ENCODE measurements around the gene PPP1R2.

PPP1R2 gene

GRCh38 chr3:195574497-195575304 lies 31.6 kb upstream of the PPP1R2 start:
- no peak for DNase-seq (ENCODE audit: low spot score in 2 of 2)
- Mint-ChIP-seq H3K36me3 (peaks cover 4% of the 10 kb centered on the region), H3K27ac (no peak overlapping the region), H3K4me3 (no peak overlapping the region), H3K9me3 (no peaks in the 10 kb centered on the region), H3K4me1 (peaks cover 6% of the 10 kb centered on the region)
- no peak for ATAC-seq

- Mint-ChIP-seq H3K36me3 (peaks cover 2% of the 10 kb centered on the region), H3K4me3 (no peak overlapping the region), H3K4me1 (peaks cover 6% of the 10 kb centered on the region), H3K9me3 (no peaks in the 10 kb centered on the region), H3K27ac (no peak overlapping the region)
- no peak for ATAC-seq
- no peak for DNase-seq (ENCODE audit: low spot score in 2 of 2)
Measured at GRCh38 chr3:195573611-195574496, 30.7 kb upstream of the PPP1R2 start.

DNA sequence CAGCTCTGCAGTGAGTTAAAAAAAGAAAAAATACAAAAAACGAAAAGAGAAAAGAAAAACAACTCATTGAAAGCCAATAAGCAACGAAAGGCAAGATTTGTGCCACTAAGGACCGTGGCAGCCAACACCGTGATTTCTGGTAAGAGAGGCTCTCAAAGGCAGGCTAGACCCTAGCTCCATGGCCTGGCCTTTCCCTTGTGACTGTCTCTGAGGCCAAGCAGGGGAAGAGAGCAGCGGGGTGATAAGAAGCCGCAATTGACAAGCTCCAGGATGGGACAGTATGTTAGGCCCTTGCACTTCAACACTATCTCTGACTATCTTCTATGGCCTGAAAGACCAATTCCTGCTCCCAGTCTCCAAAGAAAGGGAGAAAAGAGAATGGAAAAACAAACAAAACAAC lies 28.2 kb upstream of the PPP1R2 start:
- Mint-ChIP-seq H3K4me1 (no peaks in the 10 kb centered on the region), H3K9me3 (no peaks in the 10 kb centered on the region), H3K4me3 (no peak overlapping the region), H3K36me3 (no peaks in the 10 kb centered on the region), H3K27ac (no peak overlapping the region)
- no peak for DNase-seq (ENCODE audit: low spot score in 2 of 2)
- ATAC-seq, result no peak

- Mint-ChIP-seq H3K36me3 (no peaks in the 10 kb centered on the region), H3K4me1 (no peaks in the 10 kb centered on the region), H3K4me3 (no peak overlapping the region), H3K9me3 (no peaks in the 10 kb centered on the region), H3K27ac (no peak overlapping the region)
- no peak for DNase-seq (ENCODE audit: low spot score in 2 of 2)
- no peak for ATAC-seq
Measured at GRCh38 chr3:195570912-195571311, 27.8 kb upstream of the PPP1R2 start.

DNA sequence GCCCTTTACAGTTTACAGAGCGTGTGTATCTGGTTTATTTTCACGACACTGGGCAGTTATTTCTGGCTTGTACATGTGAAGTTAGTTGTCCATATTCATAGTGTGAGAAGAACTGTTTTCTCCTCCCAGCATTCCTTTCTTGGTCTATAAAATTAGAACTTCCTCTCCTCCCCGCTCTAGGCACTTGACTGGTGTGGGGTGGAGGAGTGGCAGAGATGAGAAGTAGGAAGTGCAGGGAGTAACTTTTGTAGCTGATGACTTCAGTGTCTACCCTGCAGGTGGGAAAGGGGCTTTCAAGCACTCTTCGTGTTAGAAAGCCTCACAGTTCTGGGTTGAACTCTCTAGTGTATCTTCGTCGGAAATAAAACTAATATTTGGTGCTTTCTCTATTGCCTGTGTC lies 27.2 kb upstream of the PPP1R2 start:
- Mint-ChIP-seq H3K4me3 (no peak overlapping the region), H3K9me3 (no peaks in the 10 kb centered on the region), H3K4me1 (no peaks in the 10 kb centered on the region), H3K36me3 (no peaks in the 10 kb centered on the region), H3K27ac (no peak overlapping the region)
- DNase-seq (ENCODE audit: low spot score in 2 of 2) (no peak), ATAC-seq (no peak)

GRCh38 chr3:195568630-195569029 lies 25.5 kb upstream of the PPP1R2 start:
- H3K4me1 Mint-ChIP-seq, result no peaks in the 10 kb centered on the region
- DNase-seq (ENCODE audit: low spot score in 2 of 2) (no peak), ATAC-seq (no peak)
- H3K9me3 Mint-ChIP-seq, result no peaks in the 10 kb centered on the region
- no peaks in the 10 kb centered on the region for H3K36me3 Mint-ChIP-seq
- no peak overlapping the region for H3K4me3 Mint-ChIP-seq
- no peak overlapping the region for H3K27ac Mint-ChIP-seq

DNA sequence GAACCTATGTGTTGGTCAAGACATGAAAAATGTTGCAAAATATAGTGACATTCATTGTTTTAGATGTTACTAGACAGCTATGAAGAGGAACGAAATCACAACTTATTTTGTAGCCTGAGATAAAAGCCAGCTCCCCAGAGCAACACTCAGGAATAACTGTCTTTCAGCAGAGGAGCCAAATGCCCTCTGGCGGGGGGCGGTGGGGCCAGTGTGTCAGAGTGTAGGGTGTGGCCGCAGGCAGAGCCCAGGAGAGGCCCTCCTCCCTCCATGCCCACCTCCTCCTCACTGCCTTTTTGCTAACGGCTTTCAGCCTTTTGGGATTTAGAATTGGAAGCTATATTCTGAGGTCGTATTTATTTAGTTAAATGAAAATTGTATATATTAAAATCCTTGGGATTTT lies 23.7 kb upstream of the PPP1R2 start:
- no peak overlapping the region for H3K4me3 Mint-ChIP-seq
- H3K36me3 Mint-ChIP-seq, result no peaks in the 10 kb centered on the region
- H3K27ac Mint-ChIP-seq, result no peak overlapping the region
- DNase-seq (ENCODE audit: low spot score in 2 of 2), result no peak
- H3K4me1 Mint-ChIP-seq, result no peaks in the 10 kb centered on the region
- ATAC-seq, result no peak
- H3K9me3 Mint-ChIP-seq, result no peaks in the 10 kb centered on the region

DNA sequence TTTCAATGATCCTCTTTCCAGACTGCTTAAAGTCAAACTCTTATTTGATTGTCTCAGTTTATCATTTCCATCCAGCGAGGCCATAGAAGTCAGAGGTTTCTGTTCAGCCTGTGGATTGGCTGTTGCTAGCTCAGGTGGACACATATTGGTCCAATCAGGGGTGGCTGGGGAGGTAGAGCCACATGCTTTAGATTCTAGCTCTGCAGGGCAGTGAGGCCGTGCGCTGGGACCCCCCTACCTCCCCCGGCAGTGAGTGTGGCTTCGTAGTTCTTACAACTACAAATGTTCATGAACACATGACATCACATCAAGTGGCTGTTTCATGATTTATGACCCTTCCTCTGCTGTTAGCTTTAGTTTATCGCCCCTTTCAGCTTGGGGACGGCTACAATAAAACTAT lies 22.6 kb upstream of the PPP1R2 start:
- no peak overlapping the region for H3K4me3 Mint-ChIP-seq

DNA sequence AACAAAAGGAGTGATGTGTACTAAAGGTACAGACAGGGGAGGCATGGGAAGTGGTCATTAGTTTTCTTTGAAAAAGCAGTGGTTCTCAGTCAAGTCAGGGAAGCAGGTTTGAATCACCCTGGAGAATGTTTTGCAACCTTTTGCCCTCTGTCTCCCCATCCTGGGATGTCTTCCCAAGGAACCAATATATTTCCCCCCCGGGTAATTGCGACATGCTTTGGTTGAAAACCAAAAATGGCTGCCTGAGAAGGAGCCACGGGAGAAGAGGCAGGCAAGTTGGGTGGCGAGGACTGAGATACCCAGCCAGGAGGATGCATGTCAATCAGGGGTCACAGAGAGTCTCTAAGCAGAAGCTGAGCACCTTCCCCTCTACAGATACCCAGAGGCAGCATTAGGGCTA lies 20.2 kb upstream of the PPP1R2 start:
- ATAC-seq, result no peak
- DNase-seq (ENCODE audit: low spot score in 2 of 2), result no peak
- Mint-ChIP-seq H3K36me3 (no peaks in the 10 kb centered on the region), H3K9me3 (no peaks in the 10 kb centered on the region), H3K27ac (no peak overlapping the region), H3K4me3 (no peak overlapping the region), H3K4me1 (peaks cover 6% of the 10 kb centered on the region)

More for the DNA sequence above, 22.6 kb upstream of the PPP1R2 start:
- ATAC-seq (no peak), DNase-seq (ENCODE audit: low spot score in 2 of 2) (no peak)
- Mint-ChIP-seq H3K4me1 (no peaks in the 10 kb centered on the region), H3K36me3 (no peaks in the 10 kb centered on the region), H3K27ac (no peak overlapping the region), H3K9me3 (no peaks in the 10 kb centered on the region)

- H3K27ac Mint-ChIP-seq, result peak overlapping the region; percentile 14
- no peak overlapping the region for H3K4me3 Mint-ChIP-seq
- ATAC-seq, result no peak
- no peaks in the 10 kb centered on the region for H3K36me3 Mint-ChIP-seq
- DNase-seq (ENCODE audit: low spot score in 2 of 2), result no peak
- peaks cover 20% of the 10 kb centered on the region for H3K4me1 Mint-ChIP-seq
- no peaks in the 10 kb centered on the region for H3K9me3 Mint-ChIP-seq
Measured at GRCh38 chr3:195559723-195560409, 16.7 kb upstream of the PPP1R2 start.

DNA sequence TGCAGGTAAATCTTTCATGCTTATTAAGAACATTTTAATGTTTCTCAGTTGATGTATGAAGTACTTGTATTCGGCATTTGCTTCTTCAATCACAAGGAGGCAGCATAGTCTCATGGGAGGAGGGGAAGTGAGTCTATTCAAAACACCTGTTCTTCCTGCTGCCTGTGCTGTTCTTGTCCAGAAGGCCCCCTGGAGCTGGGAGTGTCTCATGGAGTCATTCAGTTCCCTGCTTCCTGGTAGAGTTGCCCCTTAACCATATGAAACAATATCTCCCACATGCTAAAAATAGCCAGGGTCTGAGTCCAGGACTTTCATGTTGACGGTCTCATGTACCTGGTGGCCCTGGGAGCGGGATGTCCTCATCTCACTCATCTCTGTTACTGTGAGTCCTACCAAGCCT lies 15.5 kb upstream of the PPP1R2 start:
- Mint-ChIP-seq H3K9me3 (no peaks in the 10 kb centered on the region), H3K36me3 (no peaks in the 10 kb centered on the region), H3K27ac (no peak overlapping the region), H3K4me3 (no peak overlapping the region), H3K4me1 (peaks cover 22% of the 10 kb centered on the region)
- DNase-seq (ENCODE audit: low spot score in 2 of 2), result no peak
- ATAC-seq, result peak; percentile 71

GRCh38 chr3:195557322-195557721 lies 14.2 kb upstream of the PPP1R2 start:
- H3K4me1 Mint-ChIP-seq, result peaks cover 30% of the 10 kb centered on the region
- no peak overlapping the region for H3K27ac Mint-ChIP-seq
- DNase-seq (ENCODE audit: low spot score in 2 of 2), result no peak
- H3K9me3 Mint-ChIP-seq, result no peaks in the 10 kb centered on the region
- no peak for ATAC-seq
- no peak overlapping the region for H3K4me3 Mint-ChIP-seq
- no peaks in the 10 kb centered on the region for H3K36me3 Mint-ChIP-seq

DNA sequence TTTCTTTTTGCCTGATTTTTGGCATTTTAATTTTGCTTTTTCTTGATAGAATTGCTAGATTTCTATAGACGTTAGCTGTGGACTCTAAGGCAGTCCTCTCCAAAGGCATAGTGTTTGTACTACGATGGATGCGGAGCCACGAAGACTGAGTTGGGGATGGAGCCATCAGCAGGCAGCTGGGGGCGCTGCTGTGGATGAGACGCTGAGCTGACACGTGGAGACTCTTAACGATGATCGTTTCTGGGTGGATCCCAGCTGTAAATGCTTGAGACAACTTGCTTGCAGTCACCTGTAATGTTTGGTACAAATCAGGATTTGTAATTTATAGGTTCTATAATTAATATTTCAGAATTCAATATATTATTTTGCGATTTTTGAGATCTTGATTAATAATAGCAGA lies 13.3 kb upstream of the PPP1R2 start:
- DNase-seq (ENCODE audit: low spot score in 2 of 2) (no peak), ATAC-seq (peak; percentile 40)
- Mint-ChIP-seq H3K27ac (no peak overlapping the region), H3K4me3 (no peak overlapping the region), H3K4me1 (peaks cover 36% of the 10 kb centered on the region), H3K36me3 (no peaks in the 10 kb centered on the region), H3K9me3 (no peaks in the 10 kb centered on the region)

DNA sequence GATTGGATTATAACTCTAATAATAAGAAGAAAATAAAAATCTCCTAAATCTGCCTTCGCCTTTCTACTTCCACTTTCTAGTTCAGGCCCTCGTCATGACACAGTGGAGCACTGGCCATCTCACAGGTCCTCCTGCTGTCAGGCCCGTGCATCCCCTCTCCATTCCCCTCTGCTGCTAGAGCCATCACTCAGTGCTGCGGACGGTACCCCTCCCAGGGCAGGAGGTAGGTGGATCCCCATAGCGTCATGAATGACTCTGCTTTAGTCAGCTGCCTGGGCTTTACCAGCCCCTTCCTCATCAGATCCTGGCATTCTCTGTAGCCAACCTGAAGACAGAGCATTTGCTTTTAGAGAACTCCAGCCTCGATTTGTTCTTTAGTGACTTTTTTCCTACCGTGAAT lies 12.0 kb upstream of the PPP1R2 start:
- H3K27ac Mint-ChIP-seq, result peak overlapping the region; percentile 24
- H3K4me3 Mint-ChIP-seq, result no peak overlapping the region
- H3K36me3 Mint-ChIP-seq, result no peaks in the 10 kb centered on the region
- H3K4me1 Mint-ChIP-seq, result peaks cover 40% of the 10 kb centered on the region
- H3K9me3 Mint-ChIP-seq, result no peaks in the 10 kb centered on the region
- ATAC-seq, result no peak
- no peak for DNase-seq (ENCODE audit: low spot score in 2 of 2)

- Mint-ChIP-seq H3K27ac (peak overlapping the region; percentile 83), H3K36me3 (no peaks in the 10 kb centered on the region), H3K4me1 (peaks cover 46% of the 10 kb centered on the region), H3K4me3 (no peak overlapping the region), H3K9me3 (no peaks in the 10 kb centered on the region)
- DNase-seq (ENCODE audit: low spot score in 2 of 2), result no peak
- ATAC-seq, result no peak
Measured at GRCh38 chr3:195554458-195554857, 11.3 kb upstream of the PPP1R2 start.

Data from stimulated activated effector memory CD8-positive, alpha-beta T cell treated with anti-CD3 and anti-CD28 coated beads, Interleukin-12 subunit alpha, Interleukin-12 subunit beta, amount 100 ng/mL, for 72 hours (primary cell).